OCI-LY3 (cell line): ENCODE data around the gene NRG2.

Source experiments
- H2AFZ ChIP-seq: fragments of 200-600, 300-600 bp; shearing (Covaris generic); 2 replicates; pipeline ENCODE4 v1.6.0; 2014; ENCODE audit warnings: antibody characterized with exemption, low read depth, low read length
- H3K27ac ChIP-seq: fragments of 200-600, 300-600 bp; sonication (generic); 2 replicates; pipeline ENCODE4 v1.5.1; 2014; ENCODE audit warnings: mild to moderate bottlenecking, low read length, moderate library complexity, mixed read lengths
- H3K27me3 ChIP-seq: fragments of 200-600, 300-600 bp; sonication (generic); 2 replicates; pipeline ENCODE4 v1.6.1; 2014; ENCODE audit warnings: low read depth, low read length, mixed read lengths
- H3K36me3 ChIP-seq: fragments of 200-600, 300-600 bp; sonication (generic); replicated peaks from 2 replicates; pipeline ENCODE3; 2014; ENCODE audit warnings: low read depth, low read length, mixed read lengths
- H3K4me1 ChIP-seq: fragments of 300-600, 200-600 bp; sonication (generic); 2 replicates; pipeline ENCODE4 v1.6.1; 2014; ENCODE audit warnings: low read length, mixed read lengths
- H3K4me2 ChIP-seq: fragments of 200-600, 300-600 bp; sonication (generic); 2 replicates; pipeline ENCODE4 v1.6.1; 2014; ENCODE audit warnings: low read length, mixed read lengths
- H3K4me3 ChIP-seq: fragments of 300-600, 200-600 bp; sonication (generic); 2 replicates; pipeline ENCODE4 v1.5.1; 2014; ENCODE audit warnings: antibody characterized with exemption, mild to moderate bottlenecking, low read length, moderate library complexity
- H3K79me2 ChIP-seq: fragments of 300-600, 200-600 bp; shearing (Covaris generic); 2 replicates; pipeline ENCODE4 v1.6.1; 2014; ENCODE audit warnings: mild to moderate bottlenecking, low read length, mixed read lengths
- H3K9ac ChIP-seq: fragments of 300-600, 200-600 bp; shearing (Covaris generic); 2 replicates; pipeline ENCODE4 v1.6.0; 2014; ENCODE audit warnings: mild to moderate bottlenecking, low read length, moderate library complexity
- H3K9me3 ChIP-seq: fragments of 200-600, 300-600 bp; shearing (Covaris generic); 2 replicates; pipeline ENCODE4 v1.6.1; 2014; ENCODE audit warnings: low read length, mixed read lengths; ENCODE audit not compliant: insufficient read depth
- H4K20me1 ChIP-seq: fragments of 200-600, 300-600 bp; sonication (generic); 2 replicates; pipeline ENCODE4 v1.6.1; 2016; ENCODE audit warnings: low read length, mixed read lengths; ENCODE audit not compliant: insufficient read depth
- EZH2phosphoT487 ChIP-seq: fragments of 200-600 bp; shearing (Covaris generic); IDR thresholded peaks from 2 replicates; pipeline ENCODE4 v1.6.1; 2018; ENCODE audit warnings: antibody characterized with exemption, mixed run types, low read depth
- TF ChIP-seq, protein P1 (sequence below): fragments of 200-600, 300-600 bp; sonication (generic); IDR thresholded peaks from 2 replicates; pipeline ENCODE4 v1.5.1; 2014; ENCODE audit warnings: antibody characterized with exemption, low read length, low read depth

NRG2 gene

DNA sequence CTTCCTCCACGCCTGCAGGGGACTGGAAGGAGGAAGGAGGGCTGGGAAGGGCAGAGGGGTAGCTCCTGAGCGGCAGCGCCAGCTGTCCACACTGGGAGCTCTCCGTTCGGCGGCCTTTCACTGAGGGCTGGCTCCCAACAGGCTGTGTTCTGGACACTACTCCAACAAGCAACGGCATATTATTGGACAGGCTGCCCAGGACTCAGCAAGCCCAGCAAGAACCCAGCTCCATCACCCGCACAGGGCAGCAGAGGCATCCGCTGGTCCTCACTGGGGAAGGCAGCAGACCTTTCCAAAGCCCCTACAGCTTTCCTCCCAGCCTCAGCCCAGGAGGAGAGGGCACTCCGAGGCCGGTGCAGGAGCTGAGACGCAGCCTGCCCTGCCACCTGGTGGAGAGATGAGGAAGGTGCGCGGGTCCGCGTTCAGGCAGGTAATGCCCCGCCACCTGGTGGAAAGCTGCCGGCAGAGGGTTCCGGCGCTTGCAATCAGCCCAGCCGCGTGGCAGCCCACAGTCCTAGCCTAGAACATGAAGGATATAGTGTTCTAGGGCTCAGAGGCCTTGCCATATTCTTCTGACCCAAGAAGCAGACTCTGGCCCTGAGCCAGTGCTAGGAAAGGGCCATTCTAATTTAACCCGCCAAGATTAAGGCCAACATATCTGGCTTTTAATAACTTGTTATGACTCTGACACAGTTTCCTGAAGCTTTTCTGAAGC is 74.4 kb downstream of the NRG2 start:
- Histone ChIP-seq H3K36me3 (no peaks in the 10 kb centered on the region), H3K9ac (no peak overlapping the region), H3K27ac (no peak overlapping the region), H3K27me3 (no peaks in the 10 kb centered on the region), H4K20me1 (no peaks in the 10 kb centered on the region), H2AFZ (no peak overlapping the region), H3K9me3 (no peaks in the 10 kb centered on the region), H3K4me2 (no peak overlapping the region), H3K4me1 (no peaks in the 10 kb centered on the region), H3K4me3 (no peak overlapping the region), H3K79me2 (no peaks in the 10 kb centered on the region)
- TF ChIP-seq, protein P1, sequence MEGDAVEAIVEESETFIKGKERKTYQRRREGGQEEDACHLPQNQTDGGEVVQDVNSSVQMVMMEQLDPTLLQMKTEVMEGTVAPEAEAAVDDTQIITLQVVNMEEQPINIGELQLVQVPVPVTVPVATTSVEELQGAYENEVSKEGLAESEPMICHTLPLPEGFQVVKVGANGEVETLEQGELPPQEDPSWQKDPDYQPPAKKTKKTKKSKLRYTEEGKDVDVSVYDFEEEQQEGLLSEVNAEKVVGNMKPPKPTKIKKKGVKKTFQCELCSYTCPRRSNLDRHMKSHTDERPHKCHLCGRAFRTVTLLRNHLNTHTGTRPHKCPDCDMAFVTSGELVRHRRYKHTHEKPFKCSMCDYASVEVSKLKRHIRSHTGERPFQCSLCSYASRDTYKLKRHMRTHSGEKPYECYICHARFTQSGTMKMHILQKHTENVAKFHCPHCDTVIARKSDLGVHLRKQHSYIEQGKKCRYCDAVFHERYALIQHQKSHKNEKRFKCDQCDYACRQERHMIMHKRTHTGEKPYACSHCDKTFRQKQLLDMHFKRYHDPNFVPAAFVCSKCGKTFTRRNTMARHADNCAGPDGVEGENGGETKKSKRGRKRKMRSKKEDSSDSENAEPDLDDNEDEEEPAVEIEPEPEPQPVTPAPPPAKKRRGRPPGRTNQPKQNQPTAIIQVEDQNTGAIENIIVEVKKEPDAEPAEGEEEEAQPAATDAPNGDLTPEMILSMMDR, result peak; percentile 95
- no peak for TF ChIP-seq EZH2phosphoT487

DNA sequence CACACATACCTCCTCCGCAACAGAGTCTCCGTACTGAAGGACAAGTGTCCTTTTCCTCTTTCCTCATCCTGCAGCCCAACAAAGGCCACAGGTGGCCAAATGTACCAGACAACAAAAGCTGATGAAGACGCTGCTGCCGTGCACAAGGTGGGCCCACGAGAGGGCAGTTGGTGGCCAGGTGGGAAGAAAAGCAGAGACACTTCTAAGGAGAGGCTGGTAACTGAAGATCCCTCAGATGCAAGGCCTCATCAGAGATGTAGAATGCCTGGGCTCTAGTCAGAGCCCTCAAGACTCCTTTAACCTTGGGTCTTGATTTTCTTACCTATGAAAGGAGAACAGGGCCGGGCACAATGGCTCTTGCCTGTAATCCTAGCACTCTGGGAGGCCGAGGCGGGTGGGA is 75.7 kb downstream of the NRG2 start:
- no peaks in the 10 kb centered on the region for H3K27me3 ChIP-seq

DNA sequence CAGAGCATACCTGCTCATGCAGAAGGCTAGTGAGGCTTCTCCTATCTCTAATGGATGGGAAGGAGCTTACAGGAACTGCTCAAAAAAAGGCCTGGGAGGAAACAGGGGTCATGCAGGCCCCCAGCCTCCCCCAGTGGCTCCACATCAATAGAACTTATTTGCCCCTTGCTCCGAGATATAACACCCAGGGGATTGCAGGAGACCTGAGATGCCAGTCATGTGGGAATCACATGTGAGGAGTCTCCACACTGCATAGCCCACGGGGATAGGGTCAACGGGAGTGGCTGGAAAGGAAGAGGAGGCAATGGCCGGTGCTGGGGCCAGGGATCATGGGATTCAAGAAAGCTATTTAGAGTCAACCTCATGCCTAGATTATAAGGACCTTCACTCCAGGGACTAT is 76.2 kb downstream of the NRG2 start:
- no peaks in the 10 kb centered on the region for H3K36me3 ChIP-seq
- H3K4me1 ChIP-seq, result peaks cover 7% of the 10 kb centered on the region
- H3K27ac ChIP-seq, result no peak overlapping the region
- H4K20me1 ChIP-seq, result no peaks in the 10 kb centered on the region
- no peaks in the 10 kb centered on the region for H3K27me3 ChIP-seq
- H3K9me3 ChIP-seq, result no peaks in the 10 kb centered on the region
- no peaks in the 10 kb centered on the region for H3K79me2 ChIP-seq
- H2AFZ ChIP-seq, result no peak overlapping the region
- H3K9ac ChIP-seq, result no peak overlapping the region
- no peak overlapping the region for H3K4me3 ChIP-seq
- TF ChIP-seq, protein P1, result no peak
- no peak for TF ChIP-seq EZH2phosphoT487
- H3K4me2 ChIP-seq, result no peak overlapping the region

More for the DNA sequence above, 75.7 kb downstream of the NRG2 start:
- H3K9ac ChIP-seq, result no peak overlapping the region
- H3K4me2 ChIP-seq, result no peak overlapping the region
- no peaks in the 10 kb centered on the region for H3K9me3 ChIP-seq
- H3K4me1 ChIP-seq, result peaks cover 7% of the 10 kb centered on the region
- no peak for TF ChIP-seq EZH2phosphoT487
- TF ChIP-seq, protein P1, result no peak
- H3K79me2 ChIP-seq, result no peaks in the 10 kb centered on the region
- H4K20me1 ChIP-seq, result no peaks in the 10 kb centered on the region
- no peak overlapping the region for H2AFZ ChIP-seq
- no peak overlapping the region for H3K27ac ChIP-seq
- no peak overlapping the region for H3K4me3 ChIP-seq
- H3K36me3 ChIP-seq, result no peaks in the 10 kb centered on the region

DNA sequence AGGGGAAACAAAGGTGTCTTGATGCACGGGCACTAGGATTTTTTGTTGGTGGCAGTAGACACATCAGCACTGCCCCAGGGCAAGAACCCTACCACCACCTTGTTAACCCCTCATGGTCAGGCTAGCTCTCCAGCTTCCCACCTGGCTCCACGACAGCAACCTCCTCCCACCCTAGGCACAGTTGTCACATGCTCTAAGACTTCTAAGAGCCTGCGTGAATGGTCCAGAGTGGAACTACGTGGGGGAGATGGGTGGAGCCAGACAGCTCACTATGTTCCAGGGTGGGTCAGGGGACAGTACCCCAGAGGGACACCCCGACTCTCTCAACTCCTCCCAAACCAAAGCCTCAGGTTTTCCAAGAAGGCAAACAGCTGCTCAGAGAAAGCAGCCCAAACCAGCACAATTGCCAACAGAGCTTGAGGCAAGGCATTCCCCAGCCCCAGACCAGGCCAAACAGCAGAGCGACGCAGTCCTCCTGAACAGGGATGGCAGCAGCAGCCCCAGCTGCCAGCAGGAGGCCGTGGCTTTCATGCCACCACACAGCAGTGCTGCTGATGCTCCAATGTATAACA is 78.0 kb downstream of the NRG2 start:
- H3K9ac ChIP-seq, result no peak overlapping the region
- H3K9me3 ChIP-seq, result no peaks in the 10 kb centered on the region
- H3K4me3 ChIP-seq, result no peak overlapping the region
- no peak overlapping the region for H3K4me2 ChIP-seq
- H4K20me1 ChIP-seq, result no peaks in the 10 kb centered on the region
- TF ChIP-seq, protein P1, result no peak
- no peak for TF ChIP-seq EZH2phosphoT487
- no peaks in the 10 kb centered on the region for H3K36me3 ChIP-seq
- H3K27me3 ChIP-seq, result no peaks in the 10 kb centered on the region
- H3K4me1 ChIP-seq, result peaks cover 18% of the 10 kb centered on the region
- H2AFZ ChIP-seq, result no peak overlapping the region
- H3K27ac ChIP-seq, result no peak overlapping the region
- no peaks in the 10 kb centered on the region for H3K79me2 ChIP-seq
